ENCODE results near the gene ZNF324B. TPM values are rescaled to one million over a fixed set of nuclear protein-coding genes. Genes with fewer than 3 reads are reported as not detected.

The ZNF324B gene
- total and polyA plus RNA-seq, 10 of the 15 experiments (the other 5 are each of a cell fraction or from before 2014, with no cell fraction given): 0.11 to 12.8 (median 4.0) TPM

- TF ChIP-seq CUX1 (IDR thresholded peaks at IDR 0.05; ENCODE audit: insufficient replicate concordance, low read depth, low read length) (no peak), TARDBP (IDR thresholded peaks at IDR 0.05; ENCODE audit: borderline replicate concordance) (peak; percentile 83; the same call in 1 of the 2 replicates), FOXK2 (IDR thresholded peaks at IDR 0.05) (peak; percentile 64), BACH1 (IDR thresholded peaks at IDR 0.05; ENCODE audit: borderline replicate concordance) (0 out of 2 replicates have a peak, but pooled peaks have one; percentile 54), RBBP5 (conservative IDR thresholded peaks at IDR 0.05) (no peak), MEF2A (IDR thresholded peaks at IDR 0.05; ENCODE audit: insufficient read depth, low read depth, low read length) (peak; percentile 50; the same call in 1 of the 2 replicates), SKIL (IDR thresholded peaks at IDR 0.05; ENCODE audit: low read depth, poor library complexity, severe bottlenecking) (no peak), YY1 (IDR thresholded peaks at IDR 0.05; ENCODE audit: low read depth, low read length) (peak; percentile 89), RUNX3 (IDR thresholded peaks at IDR 0.05; ENCODE audit: low read length) (peak; percentile 86), HCFC1 (IDR thresholded peaks at IDR 0.05; ENCODE audit: low read length) (peak; percentile 89)
- TF ChIP-seq, protein P1, sequence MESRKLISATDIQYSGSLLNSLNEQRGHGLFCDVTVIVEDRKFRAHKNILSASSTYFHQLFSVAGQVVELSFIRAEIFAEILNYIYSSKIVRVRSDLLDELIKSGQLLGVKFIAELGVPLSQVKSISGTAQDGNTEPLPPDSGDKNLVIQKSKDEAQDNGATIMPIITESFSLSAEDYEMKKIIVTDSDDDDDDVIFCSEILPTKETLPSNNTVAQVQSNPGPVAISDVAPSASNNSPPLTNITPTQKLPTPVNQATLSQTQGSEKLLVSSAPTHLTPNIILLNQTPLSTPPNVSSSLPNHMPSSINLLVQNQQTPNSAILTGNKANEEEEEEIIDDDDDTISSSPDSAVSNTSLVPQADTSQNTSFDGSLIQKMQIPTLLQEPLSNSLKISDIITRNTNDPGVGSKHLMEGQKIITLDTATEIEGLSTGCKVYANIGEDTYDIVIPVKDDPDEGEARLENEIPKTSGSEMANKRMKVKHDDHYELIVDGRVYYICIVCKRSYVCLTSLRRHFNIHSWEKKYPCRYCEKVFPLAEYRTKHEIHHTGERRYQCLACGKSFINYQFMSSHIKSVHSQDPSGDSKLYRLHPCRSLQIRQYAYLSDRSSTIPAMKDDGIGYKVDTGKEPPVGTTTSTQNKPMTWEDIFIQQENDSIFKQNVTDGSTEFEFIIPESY (IDR thresholded peaks at IDR 0.05): no peak
- TF ChIP-seq, protein P2, sequence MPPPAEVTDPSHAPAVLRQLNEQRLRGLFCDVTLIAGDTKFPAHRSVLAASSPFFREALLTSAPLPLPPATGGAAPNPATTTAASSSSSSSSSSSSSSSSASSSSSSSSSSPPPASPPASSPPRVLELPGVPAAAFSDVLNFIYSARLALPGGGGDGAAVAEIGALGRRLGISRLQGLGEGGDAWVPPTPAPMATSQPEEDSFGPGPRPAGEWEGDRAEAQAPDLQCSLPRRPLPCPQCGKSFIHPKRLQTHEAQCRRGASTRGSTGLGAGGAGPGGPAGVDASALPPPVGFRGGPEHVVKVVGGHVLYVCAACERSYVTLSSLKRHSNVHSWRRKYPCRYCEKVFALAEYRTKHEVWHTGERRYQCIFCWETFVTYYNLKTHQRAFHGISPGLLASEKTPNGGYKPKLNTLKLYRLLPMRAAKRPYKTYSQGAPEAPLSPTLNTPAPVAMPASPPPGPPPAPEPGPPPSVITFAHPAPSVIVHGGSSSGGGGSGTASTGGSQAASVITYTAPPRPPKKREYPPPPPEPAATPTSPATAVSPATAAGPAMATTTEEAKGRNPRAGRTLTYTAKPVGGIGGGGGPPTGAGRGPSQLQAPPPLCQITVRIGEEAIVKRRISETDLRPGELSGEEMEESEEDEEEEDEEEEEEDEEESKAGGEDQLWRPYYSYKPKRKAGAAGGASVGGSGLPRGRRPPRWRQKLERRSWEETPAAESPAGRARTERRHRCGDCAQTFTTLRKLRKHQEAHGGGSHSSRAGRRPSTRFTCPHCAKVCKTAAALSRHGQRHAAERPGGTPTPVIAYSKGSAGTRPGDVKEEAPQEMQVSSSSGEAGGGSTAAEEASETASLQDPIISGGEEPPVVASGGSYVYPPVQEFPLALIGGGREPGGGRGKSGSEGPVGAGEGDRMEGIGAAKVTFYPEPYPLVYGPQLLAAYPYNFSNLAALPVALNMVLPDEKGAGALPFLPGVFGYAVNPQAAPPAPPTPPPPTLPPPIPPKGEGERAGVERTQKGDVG (CRISPR knock-in tag; IDR thresholded peaks at IDR 0.05): no peak
- TF ChIP-seq, protein P3, sequence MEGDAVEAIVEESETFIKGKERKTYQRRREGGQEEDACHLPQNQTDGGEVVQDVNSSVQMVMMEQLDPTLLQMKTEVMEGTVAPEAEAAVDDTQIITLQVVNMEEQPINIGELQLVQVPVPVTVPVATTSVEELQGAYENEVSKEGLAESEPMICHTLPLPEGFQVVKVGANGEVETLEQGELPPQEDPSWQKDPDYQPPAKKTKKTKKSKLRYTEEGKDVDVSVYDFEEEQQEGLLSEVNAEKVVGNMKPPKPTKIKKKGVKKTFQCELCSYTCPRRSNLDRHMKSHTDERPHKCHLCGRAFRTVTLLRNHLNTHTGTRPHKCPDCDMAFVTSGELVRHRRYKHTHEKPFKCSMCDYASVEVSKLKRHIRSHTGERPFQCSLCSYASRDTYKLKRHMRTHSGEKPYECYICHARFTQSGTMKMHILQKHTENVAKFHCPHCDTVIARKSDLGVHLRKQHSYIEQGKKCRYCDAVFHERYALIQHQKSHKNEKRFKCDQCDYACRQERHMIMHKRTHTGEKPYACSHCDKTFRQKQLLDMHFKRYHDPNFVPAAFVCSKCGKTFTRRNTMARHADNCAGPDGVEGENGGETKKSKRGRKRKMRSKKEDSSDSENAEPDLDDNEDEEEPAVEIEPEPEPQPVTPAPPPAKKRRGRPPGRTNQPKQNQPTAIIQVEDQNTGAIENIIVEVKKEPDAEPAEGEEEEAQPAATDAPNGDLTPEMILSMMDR (IDR thresholded peaks at IDR 0.05 in 2 of 3, conservative IDR thresholded peaks at IDR 0.05 in 1 of 3; ENCODE audit: control insufficient read depth in 2 of 3, extremely low read depth in 1 of 3, insufficient read depth in 1 of 3, low read depth in 3 of 3, low read length in 3 of 3): peak in 1 of 3 experiments; percentile 34; a peak in 2 of 6 replicates
Observed at GRCh38 chr19:58499021-58499927, 47.9 kb downstream of the ZNF324B start (continued).
